Esophagus muscularis mucosa (tissue), 4 donors: ENCODE results near the gene SNX8. TPM values are rescaled to one million over a fixed set of nuclear protein-coding genes. Genes with fewer than 3 reads are reported as not detected.

Experiments used
- DNase-seq: peaks from one replicate; pipeline ENCODE4 v3.0.0-alpha.2; 2017; ENCODE audit errors: extremely low spot score
- H3K27ac ChIP-seq, 4 donors: fragments of 200-600 bp; sonication (generic); replicated peaks in 1 of 4; 1 replicate in 3 of 4; 2 replicates in 1 of 4; pipeline ENCODE4 v1.5.1; 2016 to 2019; ENCODE audit warnings: mild to moderate bottlenecking in 1 of 4
- H3K27me3 ChIP-seq, 4 donors: fragments of 200-600 bp; sonication (generic); one replicate each; pipeline versions ENCODE4 v1.5.1 to v1.6.0; 2016 to 2019
- H3K36me3 ChIP-seq, 4 donors: fragments of 200-600 bp; sonication (generic); one replicate each; pipeline ENCODE4 v1.5.1; 2016 to 2019
- H3K4me1 ChIP-seq, 4 donors: fragments of 200-600 bp; sonication (generic); one replicate each; pipeline ENCODE4 v1.5.1; 2016 to 2019
- H3K4me3 ChIP-seq, 4 donors: fragments of 200-600 bp; sonication (generic); 1 replicate in 2 of 4; 2 replicates in 2 of 4; pipeline ENCODE4 v1.5.1; 2016 to 2019; ENCODE audit warnings: mild to moderate bottlenecking in 4 of 4, moderate library complexity in 1 of 4
- H3K9me3 ChIP-seq, 4 donors: fragments of 200-600 bp; sonication (generic); 1 replicate in 3 of 4; 2 replicates in 1 of 4; pipeline ENCODE4 v1.5.1; 2016 to 2019
- CTCF ChIP-seq, 3 experiments: fragments of 200-600 bp in 2 of 3; fragments of 450-650 bp in 1 of 3; sonication (generic) in 2 of 3; IDR thresholded peaks; one replicate each; pipeline ENCODE4 v1.5.1; 2017 to 2019; ENCODE audit warnings: antibody characterized with exemption in 3 of 3, mild to moderate bottlenecking in 2 of 3, moderate library complexity in 1 of 3
- EP300 ChIP-seq: sonication (generic); formaldehyde crosslinking; IDR thresholded peaks from one replicate; pipeline ENCODE4 v1.6.1; 2017; ENCODE audit warnings: antibody characterized with exemption
- POLR2A ChIP-seq: fragments of 450-650 bp; IDR thresholded peaks from one replicate; pipeline ENCODE4 v1.6.1; 2017; ENCODE audit warnings: antibody characterized with exemption, moderate library complexity, mild to moderate bottlenecking, low read depth
- POLR2AphosphoS5 ChIP-seq, 2 donors: sonication (generic); formaldehyde crosslinking; IDR thresholded peaks; one replicate each; pipeline ENCODE4 v1.6.1; 2017; ENCODE audit warnings: antibody characterized with exemption in 2 of 2
- WGBS: methylation state at CpG from one replicate; pipeline ENCODE4 v1.1.5; 2018; 5-methylcytosine and 5-hydroxymethylcytosine counted together
- intact Hi-C: fragments of 100-400 bp; cut with DNase I; formaldehyde crosslinking; loops from one replicate; pipeline ENCODE4 v1.15.1; 2023
- total RNA-seq, 4 donors: library from RNA; depleted of rRNA; stranded (reverse); fragments of >200 nt; gene quantifications; one replicate each; pipeline versions ENCODE4 v1.1.0 to v1.2.1, GENCODE V29; 2016

SNX8 gene
- total RNA-seq, 4 donors from 2014 or later = 6.8 to 9.9 (median 8.7) TPM

- no peaks in the 10 kb centered on the region for H3K27me3 ChIP-seq
- H3K27ac ChIP-seq = no peak overlapping the region
- no peaks in the 10 kb centered on the region for H3K4me1 ChIP-seq
- H3K9me3 ChIP-seq = no peaks in the 10 kb centered on the region
- 93% methylated on average over 41 of the region's 44 CpGs for WGBS
- no peak overlapping the region for H3K4me3 ChIP-seq
- H3K36me3 ChIP-seq = peaks cover 16 to 83% (median 45%) of the 10 kb centered on the region in 4 donors
- no peak for DNase-seq
- intact Hi-C loops = no loop called here
- TF ChIP-seq POLR2A (no peak), POLR2AphosphoS5 (IDR thresholded peaks at IDR 0.05) (no peak), EP300 (no peak), CTCF (IDR thresholded peaks at IDR 0.05) (no peak)
Observed at GRCh38 chr7:2256306-2257045, 57.8 kb downstream of the SNX8 start.

GRCh38 chr7:2255145-2256139, 58.8 kb downstream of the SNX8 start:
- WGBS = 99% methylated on average over 14 of the region's 33 CpGs
- no peak for DNase-seq
- no peak for TF ChIP-seq EP300
- no peak for TF ChIP-seq POLR2AphosphoS5 (IDR thresholded peaks at IDR 0.05)
- no peak for TF ChIP-seq CTCF (IDR thresholded peaks at IDR 0.05)
- TF ChIP-seq POLR2A = no peak
- H3K27me3 ChIP-seq = no peaks in the 10 kb centered on the region
- no peak overlapping the region for H3K4me3 ChIP-seq
- H3K4me1 ChIP-seq = no peaks in the 10 kb centered on the region
- peaks cover 16 to 81% (median 45%) of the 10 kb centered on the region in 4 donors for H3K36me3 ChIP-seq
- H3K27ac ChIP-seq = no peak overlapping the region
- intact Hi-C loops = no loop called here
- no peaks in the 10 kb centered on the region for H3K9me3 ChIP-seq

DNA sequence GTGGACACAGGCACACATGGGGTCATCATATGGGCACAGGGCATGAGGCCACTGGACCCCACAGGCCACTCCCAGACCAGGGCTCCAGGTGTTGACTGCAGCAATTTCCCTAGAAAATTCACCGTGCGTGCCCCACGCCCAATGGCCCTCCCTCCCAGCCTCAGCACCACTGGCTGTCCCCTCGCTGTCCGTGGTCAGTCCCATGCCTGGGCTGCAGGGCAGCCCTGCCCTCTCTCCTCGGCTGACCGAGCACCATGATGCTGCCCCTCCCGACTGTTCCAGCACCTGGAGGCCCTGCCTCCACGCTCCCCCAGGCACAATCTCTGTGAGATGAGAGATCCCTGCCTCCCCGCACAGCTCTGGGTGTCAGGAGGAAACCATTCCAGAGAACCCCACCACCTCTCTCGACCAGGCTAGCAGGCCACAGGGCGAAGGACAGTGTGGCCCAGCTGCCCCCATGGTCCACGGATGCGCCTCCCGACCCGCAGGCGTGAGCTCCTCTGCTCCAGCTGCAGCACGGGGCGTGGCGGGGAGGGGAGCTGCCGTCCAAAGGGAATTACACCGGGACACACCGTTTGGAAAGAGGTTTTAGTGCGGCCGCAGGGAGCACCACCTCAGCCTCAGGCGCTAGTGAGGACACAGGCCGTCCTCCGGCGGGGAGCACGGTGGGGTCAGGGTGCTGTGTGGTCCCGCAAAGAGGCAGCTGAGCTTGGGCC, 59.7 kb downstream of the SNX8 start:
- Histone ChIP-seq H3K4me3 (no peak overlapping the region), H3K4me1 (peaks cover 0 to 3% (median 1%) of the 10 kb centered on the region in 4 donors), H3K27me3 (no peaks in the 10 kb centered on the region), H3K9me3 (no peaks in the 10 kb centered on the region), H3K27ac (no peak overlapping the region), H3K36me3 (peaks cover 16 to 74% (median 44%) of the 10 kb centered on the region in 4 donors)
- TF ChIP-seq EP300 (no peak), CTCF (IDR thresholded peaks at IDR 0.05) (no peak), POLR2A (no peak), POLR2AphosphoS5 (IDR thresholded peaks at IDR 0.05) (no peak)
- intact Hi-C loops = no loop called here
- WGBS = 88% methylated on average over 25 of the region's 31 CpGs
- DNase-seq = no peak

DNA sequence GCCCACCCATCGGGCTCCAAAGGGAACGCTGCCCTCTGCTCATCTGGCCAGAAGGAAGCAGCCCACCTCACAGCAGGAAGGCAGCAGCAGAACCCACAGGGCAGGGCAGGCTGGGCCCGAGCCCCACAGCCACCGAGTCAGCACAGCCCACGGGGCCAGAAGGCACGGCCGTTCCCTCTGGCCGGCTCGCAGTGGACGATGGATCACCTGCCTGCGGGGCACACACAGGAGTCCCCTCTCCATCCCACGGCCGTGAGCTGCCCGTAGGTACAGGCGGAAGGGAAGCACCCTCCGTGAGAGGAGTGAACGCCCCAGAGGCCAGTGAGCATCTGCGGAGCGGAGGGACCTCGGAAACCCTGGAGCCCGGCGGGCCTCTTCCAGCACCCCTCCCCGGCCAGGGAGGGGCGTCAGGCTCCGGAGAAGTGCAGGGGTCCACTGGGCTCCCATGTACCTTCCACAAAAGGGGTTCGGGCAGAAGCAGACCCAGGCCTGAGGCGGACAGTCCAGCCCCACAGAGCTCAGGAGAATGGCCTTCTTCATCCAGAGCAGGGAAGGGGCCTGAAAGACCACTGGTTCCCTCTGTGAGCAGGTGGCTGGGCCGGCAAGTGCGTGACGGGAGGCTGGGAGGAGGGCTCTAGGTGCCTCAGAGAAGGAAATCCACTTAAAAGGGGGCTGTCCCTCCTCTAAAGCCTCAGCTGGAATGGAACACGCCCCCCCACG, 60.6 kb downstream of the SNX8 start:
- Histone ChIP-seq H3K36me3 (peaks cover 16 to 65% (median 42%) of the 10 kb centered on the region in 4 donors), H3K27me3 (no peaks in the 10 kb centered on the region), H3K27ac (no peak overlapping the region), H3K4me3 (no peak overlapping the region), H3K9me3 (no peaks in the 10 kb centered on the region), H3K4me1 (peaks cover 4 to 12% (median 8%) of the 10 kb centered on the region in 4 donors)
- intact Hi-C loops = no loop called here
- no peak for DNase-seq
- TF ChIP-seq POLR2AphosphoS5 (IDR thresholded peaks at IDR 0.05) (no peak), POLR2A (no peak), EP300 (no peak), CTCF (IDR thresholded peaks at IDR 0.05) (no peak)
- WGBS = 91% methylated on average over 13 of the region's 32 CpGs
